Keratinocyte (primary cell): ENCODE data around the gene TTC38. TPM values are rescaled to one million over a fixed set of nuclear protein-coding genes. Genes with fewer than 3 reads are reported as not detected.

ENCODE experiments used
- DNase-seq: peaks from one replicate; pipeline ENCODE4 v3.0.0-alpha.2; 2011; ENCODE audit warnings: low read depth, missing footprints, low spot score
- FAIRE-seq: peaks from 2 replicates; lab custom pipeline; 2011; peaks lifted over from hg19 to GRCh38; lab: Jason Lieb, UNC
- H2AFZ ChIP-seq: 2 replicates; pipeline ENCODE4 v1.6.0; 2012; ENCODE audit warnings: low read length, control low read depth, inconsistent platforms; ENCODE audit not compliant: control insufficient read depth
- H3K27ac ChIP-seq: 2 replicates; pipeline ENCODE4 v1.5.1; 2011; ENCODE audit warnings: low read length; ENCODE audit not compliant: control insufficient read depth, insufficient read depth
- H3K27me3 ChIP-seq: 3 replicates; pipeline ENCODE4 v1.6.0; 2011; ENCODE audit warnings: low read length; ENCODE audit not compliant: control insufficient read depth, insufficient read depth; ENCODE audit errors: extremely low read depth
- H3K36me3 ChIP-seq, 2 experiments: 2 replicates in 1 of 2; 3 replicates in 1 of 2; pipeline ENCODE4 v1.5.1; 2011; ENCODE audit warnings: low read length in 2 of 2, mild to moderate bottlenecking in 1 of 2; ENCODE audit not compliant: control insufficient read depth in 2 of 2, insufficient read depth in 2 of 2; ENCODE audit errors: extremely low read depth in 1 of 2
- H3K4me1 ChIP-seq: 3 replicates; pipeline ENCODE4 v1.5.1; 2011; ENCODE audit warnings: low read length; ENCODE audit not compliant: control insufficient read depth, insufficient read depth; ENCODE audit errors: extremely low read depth
- H3K4me2 ChIP-seq: 3 replicates; pipeline ENCODE4 v1.6.0; 2011; ENCODE audit warnings: low read depth, low read length; ENCODE audit not compliant: control insufficient read depth, insufficient read depth; ENCODE audit errors: extremely low read depth
- H3K4me3 ChIP-seq, 3 experiments: fragments of 200-600 bp in 1 of 3; sonication (generic) in 1 of 3; 2 replicates in 2 of 3; 3 replicates in 1 of 3; pipeline ENCODE4 v1.5.1; 2011 to 2016; ENCODE audit warnings: low read length in 3 of 3, mild to moderate bottlenecking in 3 of 3, control low read depth in 2 of 3, inconsistent platforms in 1 of 3, low read depth in 1 of 3, mixed read lengths in 1 of 3, mixed run types in 1 of 3, moderate library complexity in 1 of 3; ENCODE audit not compliant: control insufficient read depth in 2 of 3, insufficient read depth in 2 of 3; ENCODE audit errors: extremely low read depth in 1 of 3
- H3K79me2 ChIP-seq: 2 replicates; pipeline ENCODE4 v1.6.0; 2012; ENCODE audit warnings: low read length; ENCODE audit not compliant: control insufficient read depth, insufficient read depth
- H3K9ac ChIP-seq: 3 replicates; pipeline ENCODE4 v1.6.0; 2011; ENCODE audit warnings: low read length; ENCODE audit not compliant: control insufficient read depth, insufficient read depth; ENCODE audit errors: extremely low read depth
- H3K9me1 ChIP-seq: 3 replicates; pipeline ENCODE4 v1.6.0; 2011; ENCODE audit warnings: low read length; ENCODE audit not compliant: control insufficient read depth, insufficient read depth; ENCODE audit errors: extremely low read depth
- H3K9me3 ChIP-seq: 2 replicates; pipeline ENCODE4 v1.5.1; 2012; ENCODE audit warnings: low read depth, low read length; ENCODE audit not compliant: control insufficient read depth
- H4K20me1 ChIP-seq: 3 replicates; pipeline ENCODE4 v1.6.0; 2011; ENCODE audit warnings: low read length; ENCODE audit not compliant: control insufficient read depth, insufficient read depth; ENCODE audit errors: extremely low read depth
- EZH2 ChIP-seq: IDR thresholded peaks from one replicate; pipeline ENCODE4 v1.6.1; 2012; ENCODE audit warnings: inconsistent platforms, mild to moderate bottlenecking, low read length, moderate library complexity
- dilution Hi-C: fragments of 300-500 bp; cut with MboI; formaldehyde crosslinking; loops from one replicate; pipeline ENCODE4 v1.7.0; 2020; ENCODE audit warnings: low sequenced_read_pairs; ENCODE audit not compliant: extremely low pct_ligation_motif_present
- polyA plus RNA-seq, 5 experiments: library from polyadenylated mRNA; depleted of rRNA in 3 of 5; stranded (reverse) in 3 of 5; stranded (forward) in 1 of 5; unstranded in 1 of 5; fragments of >200 nt; gene quantifications; 1 replicate in 1 of 5; 2 replicates in 3 of 5; 3 replicates in 1 of 5; pipeline versions ENCODE4 v1.2.1 to v1.2.3, GENCODE V29; 2011 to 2012; ENCODE audit warnings: missing spikeins in 2 of 5, low read depth in 1 of 5, low replicate concordance in 1 of 5
- TF ChIP-seq, protein P1 (sequence below), 3 experiments: IDR thresholded peaks in 1 of 3; conservative IDR thresholded peaks in 1 of 3; optimal IDR thresholded peaks in 1 of 3; 2 replicates in 2 of 3; 3 replicates in 1 of 3; pipeline versions ENCODE3 to v1.5.1; 2011; ENCODE audit warnings: low read length in 3 of 3, mild to moderate bottlenecking in 3 of 3, moderate library complexity in 2 of 3, control low read depth in 1 of 3, inconsistent platforms in 1 of 3; ENCODE audit not compliant: insufficient read depth in 2 of 3; ENCODE audit errors: extremely low read depth in 1 of 3

TTC38 gene
- polyA plus RNA-seq, 1 donor (not counting 4 experiments of a cell fraction or from before 2014, with no cell fraction given), result 11.4 TPM

DNA sequence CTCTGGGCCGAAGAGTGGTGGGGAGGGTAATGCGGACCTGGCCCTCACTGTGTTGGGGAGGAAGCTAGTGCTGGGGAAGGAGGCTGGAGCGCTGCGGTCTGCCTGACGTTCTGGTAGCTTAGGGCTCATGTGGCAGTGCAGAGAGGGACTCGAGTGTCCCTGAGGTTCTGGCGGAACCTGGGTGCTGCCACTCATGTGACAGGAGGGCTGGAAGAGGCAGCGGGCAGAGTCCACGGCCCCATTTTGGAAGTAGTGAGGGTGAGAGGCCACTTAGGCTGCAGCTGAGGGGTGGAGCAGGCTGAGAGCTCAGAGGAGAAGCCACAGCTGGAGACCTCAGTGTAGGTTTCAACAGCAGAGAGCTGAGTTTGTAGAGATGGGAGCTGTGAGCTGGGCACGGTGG is 51.5 kb downstream of the TTC38 start:
- Histone ChIP-seq H3K4me2 (no peak overlapping the region), H3K27me3 (no peaks in the 10 kb centered on the region)

GRCh38 chr22:46320166-46320710 is 52.4 kb downstream of the TTC38 start:
- Histone ChIP-seq H3K4me2 (no peak overlapping the region), H3K27me3 (no peaks in the 10 kb centered on the region), H3K4me1 (no peaks in the 10 kb centered on the region), H3K36me3 (peaks cover 2 to 17% of the 10 kb centered on the region in 2 experiments), H3K27ac (no peak overlapping the region), H3K4me3 (no peak overlapping the region), H4K20me1 (no peaks in the 10 kb centered on the region), H3K9ac (no peak overlapping the region), H2AFZ (no peak overlapping the region), H3K79me2 (peaks cover 5% of the 10 kb centered on the region), H3K9me1 (no peaks in the 10 kb centered on the region), H3K9me3 (no peaks in the 10 kb centered on the region)
- dilution Hi-C loops, result no loop called here
- no peak for DNase-seq
- no peak for FAIRE-seq
- TF ChIP-seq, protein P1, sequence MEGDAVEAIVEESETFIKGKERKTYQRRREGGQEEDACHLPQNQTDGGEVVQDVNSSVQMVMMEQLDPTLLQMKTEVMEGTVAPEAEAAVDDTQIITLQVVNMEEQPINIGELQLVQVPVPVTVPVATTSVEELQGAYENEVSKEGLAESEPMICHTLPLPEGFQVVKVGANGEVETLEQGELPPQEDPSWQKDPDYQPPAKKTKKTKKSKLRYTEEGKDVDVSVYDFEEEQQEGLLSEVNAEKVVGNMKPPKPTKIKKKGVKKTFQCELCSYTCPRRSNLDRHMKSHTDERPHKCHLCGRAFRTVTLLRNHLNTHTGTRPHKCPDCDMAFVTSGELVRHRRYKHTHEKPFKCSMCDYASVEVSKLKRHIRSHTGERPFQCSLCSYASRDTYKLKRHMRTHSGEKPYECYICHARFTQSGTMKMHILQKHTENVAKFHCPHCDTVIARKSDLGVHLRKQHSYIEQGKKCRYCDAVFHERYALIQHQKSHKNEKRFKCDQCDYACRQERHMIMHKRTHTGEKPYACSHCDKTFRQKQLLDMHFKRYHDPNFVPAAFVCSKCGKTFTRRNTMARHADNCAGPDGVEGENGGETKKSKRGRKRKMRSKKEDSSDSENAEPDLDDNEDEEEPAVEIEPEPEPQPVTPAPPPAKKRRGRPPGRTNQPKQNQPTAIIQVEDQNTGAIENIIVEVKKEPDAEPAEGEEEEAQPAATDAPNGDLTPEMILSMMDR (optimal IDR thresholded peaks at IDR 0.05 in 1 of 3, IDR thresholded peaks at IDR 0.05 in 1 of 3, conservative IDR thresholded peaks at IDR 0.05 in 1 of 3; ENCODE audit: extremely low read depth in 1 of 3, insufficient read depth in 2 of 3, low read length in 3 of 3), result no peak
- TF ChIP-seq EZH2, result no peak

More for the DNA sequence above, 51.5 kb downstream of the TTC38 start:
- no peak overlapping the region for H3K27ac ChIP-seq
- H2AFZ ChIP-seq, result no peak overlapping the region
- H3K9me3 ChIP-seq, result no peaks in the 10 kb centered on the region
- H3K36me3 ChIP-seq, result peaks cover 2 to 14% of the 10 kb centered on the region in 2 experiments
- H3K4me1 ChIP-seq, result no peaks in the 10 kb centered on the region
- H3K4me3 ChIP-seq, result no peak overlapping the region
- DNase-seq (no peak), FAIRE-seq (no peak)
- dilution Hi-C loops, result no loop called here
- no peaks in the 10 kb centered on the region for H4K20me1 ChIP-seq
- H3K9me1 ChIP-seq, result no peaks in the 10 kb centered on the region
- H3K79me2 ChIP-seq, result peaks cover 5% of the 10 kb centered on the region
- no peak overlapping the region for H3K9ac ChIP-seq
- TF ChIP-seq, protein P1 (optimal IDR thresholded peaks at IDR 0.05 in 1 of 3, IDR thresholded peaks at IDR 0.05 in 1 of 3, conservative IDR thresholded peaks at IDR 0.05 in 1 of 3; ENCODE audit: extremely low read depth in 1 of 3, insufficient read depth in 2 of 3, low read length in 3 of 3), result no peak
- no peak for TF ChIP-seq EZH2
